OCI-LY3 (cell line): ENCODE data around the gene GPR160.

Experiments used
- H2AFZ ChIP-seq: fragments of 200-600, 300-600 bp; shearing (Covaris generic); 2 replicates; pipeline ENCODE4 v1.6.0; 2014; ENCODE audit warnings: antibody characterized with exemption, low read depth, low read length
- H3K27ac ChIP-seq: fragments of 200-600, 300-600 bp; sonication (generic); 2 replicates; pipeline ENCODE4 v1.5.1; 2014; ENCODE audit warnings: mild to moderate bottlenecking, low read length, moderate library complexity, mixed read lengths
- H3K27me3 ChIP-seq: fragments of 200-600, 300-600 bp; sonication (generic); 2 replicates; pipeline ENCODE4 v1.6.1; 2014; ENCODE audit warnings: low read depth, low read length, mixed read lengths
- H3K36me3 ChIP-seq: fragments of 200-600, 300-600 bp; sonication (generic); replicated peaks from 2 replicates; pipeline ENCODE3; 2014; ENCODE audit warnings: low read depth, low read length, mixed read lengths
- H3K4me1 ChIP-seq: fragments of 300-600, 200-600 bp; sonication (generic); 2 replicates; pipeline ENCODE4 v1.6.1; 2014; ENCODE audit warnings: low read length, mixed read lengths
- H3K4me2 ChIP-seq: fragments of 200-600, 300-600 bp; sonication (generic); 2 replicates; pipeline ENCODE4 v1.6.1; 2014; ENCODE audit warnings: low read length, mixed read lengths
- H3K4me3 ChIP-seq: fragments of 300-600, 200-600 bp; sonication (generic); 2 replicates; pipeline ENCODE4 v1.5.1; 2014; ENCODE audit warnings: antibody characterized with exemption, mild to moderate bottlenecking, low read length, moderate library complexity
- H3K79me2 ChIP-seq: fragments of 300-600, 200-600 bp; shearing (Covaris generic); 2 replicates; pipeline ENCODE4 v1.6.1; 2014; ENCODE audit warnings: mild to moderate bottlenecking, low read length, mixed read lengths
- H3K9ac ChIP-seq: fragments of 300-600, 200-600 bp; shearing (Covaris generic); 2 replicates; pipeline ENCODE4 v1.6.0; 2014; ENCODE audit warnings: mild to moderate bottlenecking, low read length, moderate library complexity
- H3K9me3 ChIP-seq: fragments of 200-600, 300-600 bp; shearing (Covaris generic); 2 replicates; pipeline ENCODE4 v1.6.1; 2014; ENCODE audit warnings: low read length, mixed read lengths; ENCODE audit not compliant: insufficient read depth
- H4K20me1 ChIP-seq: fragments of 200-600, 300-600 bp; sonication (generic); 2 replicates; pipeline ENCODE4 v1.6.1; 2016; ENCODE audit warnings: low read length, mixed read lengths; ENCODE audit not compliant: insufficient read depth
- CTCF ChIP-seq: fragments of 200-600, 300-600 bp; sonication (generic); IDR thresholded peaks from 2 replicates; pipeline ENCODE4 v1.5.1; 2014; ENCODE audit warnings: antibody characterized with exemption, low read length, low read depth
- EZH2phosphoT487 ChIP-seq: fragments of 200-600 bp; shearing (Covaris generic); IDR thresholded peaks from 2 replicates; pipeline ENCODE4 v1.6.1; 2018; ENCODE audit warnings: antibody characterized with exemption, mixed run types, low read depth

The GPR160 gene

DNA sequence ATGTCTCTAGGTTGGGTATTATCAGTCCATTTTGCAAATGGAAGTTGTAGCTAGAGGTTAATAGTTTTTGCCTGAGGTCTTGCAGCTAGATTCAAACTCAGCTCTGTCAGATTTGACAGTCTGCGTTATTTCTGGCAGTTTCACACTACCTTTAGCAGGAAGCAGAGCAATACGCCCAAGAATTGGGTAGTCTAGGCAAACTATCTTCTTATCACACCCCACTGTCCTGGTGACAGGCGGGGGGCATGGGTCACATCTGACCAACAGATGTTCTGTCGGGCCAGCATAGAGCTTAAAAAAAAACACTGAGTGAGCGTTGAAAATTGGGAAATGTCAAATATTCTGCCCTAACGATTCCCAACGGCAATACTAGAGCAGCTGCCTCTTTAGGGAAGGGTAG, 5.7 kb downstream of the GPR160 start:
- Histone ChIP-seq H3K36me3 (no peaks in the 10 kb centered on the region), H3K4me1 (peaks cover 66% of the 10 kb centered on the region), H3K79me2 (no peaks in the 10 kb centered on the region), H3K9me3 (peaks cover 4% of the 10 kb centered on the region; the same call in 1 of the 2 replicates), H3K9ac (no peak overlapping the region; the same call in 1 of the 2 replicates), H3K27me3 (peaks cover 64% of the 10 kb centered on the region), H4K20me1 (peaks cover 4% of the 10 kb centered on the region; the same call in 1 of the 2 replicates), H3K4me2 (peak overlapping the region; percentile 94), H3K4me3 (peak overlapping the region; percentile 65), H2AFZ (no peak overlapping the region), H3K27ac (no peak overlapping the region)
- TF ChIP-seq EZH2phosphoT487 = no peak
- TF ChIP-seq CTCF = no peak

DNA sequence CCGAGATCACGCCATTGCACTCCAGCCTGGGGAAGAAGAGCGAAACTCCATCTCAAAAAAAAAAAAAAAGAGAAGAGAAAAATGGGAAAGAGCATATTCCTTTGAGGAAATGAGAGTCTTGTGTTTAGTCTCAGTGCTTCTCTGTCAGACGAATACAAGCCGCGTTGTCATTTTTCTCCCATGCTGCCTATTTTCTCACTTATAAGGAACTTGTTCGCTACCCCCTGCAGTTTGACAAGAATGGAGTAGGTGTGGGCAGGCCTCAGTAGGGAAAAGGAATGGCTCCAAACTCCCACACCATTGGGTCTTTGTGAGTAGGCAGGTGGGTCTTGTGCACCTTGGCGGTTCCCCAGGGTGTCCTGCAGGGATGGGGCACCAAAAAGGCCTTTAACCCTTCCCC, 6.5 kb downstream of the GPR160 start:
- H3K79me2 ChIP-seq = no peaks in the 10 kb centered on the region
- H3K9ac ChIP-seq = peak overlapping the region; percentile 21; the same call in 1 of the 2 replicates
- peak overlapping the region; percentile 50 for H3K27ac ChIP-seq
- peaks cover 4% of the 10 kb centered on the region; the same call in 1 of the 2 replicates for H4K20me1 ChIP-seq
- H3K4me1 ChIP-seq = peaks cover 62% of the 10 kb centered on the region
- TF ChIP-seq CTCF = no peak
- no peak for TF ChIP-seq EZH2phosphoT487
- peak overlapping the region; percentile 65 for H3K4me3 ChIP-seq
- peaks cover 4% of the 10 kb centered on the region; the same call in 1 of the 2 replicates for H3K9me3 ChIP-seq
- no peak overlapping the region for H2AFZ ChIP-seq
- peaks cover 64% of the 10 kb centered on the region for H3K27me3 ChIP-seq
- no peaks in the 10 kb centered on the region for H3K36me3 ChIP-seq
- peak overlapping the region; percentile 94 for H3K4me2 ChIP-seq

GRCh38 chr3:170044795-170045244, 7.0 kb downstream of the GPR160 start:
- peak overlapping the region; percentile 50 for H3K27ac ChIP-seq
- H3K4me1 ChIP-seq = peaks cover 66% of the 10 kb centered on the region
- no peaks in the 10 kb centered on the region for H3K36me3 ChIP-seq
- peak overlapping the region; percentile 21; the same call in 1 of the 2 replicates for H3K9ac ChIP-seq
- H3K4me2 ChIP-seq = peak overlapping the region; percentile 94
- peaks cover 4% of the 10 kb centered on the region; the same call in 1 of the 2 replicates for H3K9me3 ChIP-seq
- H3K79me2 ChIP-seq = no peaks in the 10 kb centered on the region
- peak overlapping the region; percentile 65 for H3K4me3 ChIP-seq
- H2AFZ ChIP-seq = no peak overlapping the region
- peaks cover 4% of the 10 kb centered on the region; the same call in 1 of the 2 replicates for H4K20me1 ChIP-seq
- peaks cover 64% of the 10 kb centered on the region for H3K27me3 ChIP-seq
- TF ChIP-seq CTCF = no peak
- peak; percentile 73; the same call in 1 of the 2 replicates for TF ChIP-seq EZH2phosphoT487

GRCh38 chr3:170046269-170047132, 8.7 kb downstream of the GPR160 start:
- no peak overlapping the region for H3K27ac ChIP-seq
- H3K4me2 ChIP-seq = peak overlapping the region; percentile 18; the same call in 1 of the 2 replicates
- H2AFZ ChIP-seq = no peak overlapping the region
- no peaks in the 10 kb centered on the region for H3K36me3 ChIP-seq
- H4K20me1 ChIP-seq = peaks cover 4% of the 10 kb centered on the region; the same call in 1 of the 2 replicates
- H3K27me3 ChIP-seq = peaks cover 65% of the 10 kb centered on the region
- H3K4me3 ChIP-seq = no peak overlapping the region
- no peak for TF ChIP-seq CTCF
- TF ChIP-seq EZH2phosphoT487 = no peak
- no peaks in the 10 kb centered on the region for H3K9me3 ChIP-seq
- peaks cover 51% of the 10 kb centered on the region for H3K4me1 ChIP-seq
- no peaks in the 10 kb centered on the region for H3K79me2 ChIP-seq
- H3K9ac ChIP-seq = no peak overlapping the region
